Fibroblast of pulmonary artery (primary cell): ENCODE measurements around the gene ALG6.
"Not testable (repeated sequence)": the region's sequence is repeated elsewhere in the genome, so short reads cannot be mapped to it uniquely, and the experiment has no call there.

Source experiments
- DNase-seq: peaks from one replicate; pipeline ENCODE4 v3.0.0-alpha.2; 2010; ENCODE audit warnings: low read depth
- H3K4me3 ChIP-seq: replicated peaks from 2 replicates; pipeline ENCODE4 v1.5.1; 2011; ENCODE audit warnings: low read depth, mild to moderate bottlenecking, control low read depth, low read length, moderate library complexity
- CTCF ChIP-seq: IDR thresholded peaks from 2 replicates; pipeline ENCODE4 v1.5.1; 2011; ENCODE audit warnings: mild to moderate bottlenecking, control low read depth, low read length, inconsistent platforms; ENCODE audit errors: missing control alignments

The ALG6 gene

GRCh38 chr1:63413394-63413793 lies 46.0 kb downstream of the ALG6 start:
- H3K4me3 ChIP-seq: no peak overlapping the region
- DNase-seq: no peak
- TF ChIP-seq CTCF: no peak

DNA sequence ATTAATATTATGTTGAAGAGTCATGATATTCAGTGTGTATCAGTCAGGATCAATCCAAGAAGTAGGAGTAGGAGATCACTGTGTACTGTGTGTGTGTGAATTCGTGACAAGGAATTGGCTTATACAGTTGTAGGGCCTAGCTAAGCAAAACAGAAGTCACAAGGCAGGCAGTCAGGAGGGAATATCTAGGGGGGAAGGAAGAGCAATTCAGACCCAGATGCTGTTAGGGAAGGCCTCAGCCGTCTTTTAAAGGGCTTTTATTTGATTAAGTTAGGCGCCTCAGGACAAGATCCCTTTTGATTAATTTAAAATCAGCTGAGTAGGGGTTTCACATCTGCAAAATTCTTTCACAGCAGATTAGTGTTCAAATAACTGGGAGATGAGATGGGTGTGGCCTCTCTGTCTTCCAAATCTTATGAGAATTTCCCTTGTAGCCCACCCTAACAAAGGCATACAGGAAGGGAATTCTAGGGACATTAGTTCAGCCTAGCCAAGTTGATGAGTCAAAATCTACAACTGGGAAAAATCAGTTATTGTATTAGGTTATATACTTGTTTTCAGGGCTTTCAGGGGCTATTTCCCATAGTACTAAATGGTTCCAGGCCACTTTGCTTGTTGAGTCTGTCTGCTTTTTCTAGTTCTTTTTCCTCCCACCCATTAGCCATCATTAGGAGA lies 47.4 kb downstream of the ALG6 start:
- no peak overlapping the region for H3K4me3 ChIP-seq
- DNase-seq: no peak
- TF ChIP-seq CTCF: no peak

GRCh38 chr1:63418101-63418500 lies 50.7 kb downstream of the ALG6 start:
- no peak overlapping the region for H3K4me3 ChIP-seq
- no peak for TF ChIP-seq CTCF
- no peak for DNase-seq

DNA sequence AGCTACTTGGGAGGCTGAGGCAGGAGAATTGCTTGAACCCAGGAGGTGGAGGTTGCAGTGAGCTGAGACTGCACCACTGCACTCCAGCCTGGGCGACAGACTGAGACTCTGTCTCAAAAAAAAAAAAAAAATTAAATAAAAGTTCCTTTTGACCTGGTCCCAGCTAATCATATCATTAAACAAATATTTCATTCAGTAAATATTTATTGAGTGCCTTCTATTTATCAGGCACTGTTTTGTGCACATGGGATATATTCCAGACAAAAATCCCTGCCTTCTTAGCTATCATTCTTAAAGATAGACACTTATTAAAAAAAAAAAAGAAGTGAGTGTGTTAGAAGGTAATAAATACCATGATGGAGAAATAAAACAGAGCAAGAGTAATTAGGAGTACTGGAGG lies 53.3 kb downstream of the ALG6 start:
- H3K4me3 ChIP-seq, DNase-seq: not testable (repeated sequence)

DNA sequence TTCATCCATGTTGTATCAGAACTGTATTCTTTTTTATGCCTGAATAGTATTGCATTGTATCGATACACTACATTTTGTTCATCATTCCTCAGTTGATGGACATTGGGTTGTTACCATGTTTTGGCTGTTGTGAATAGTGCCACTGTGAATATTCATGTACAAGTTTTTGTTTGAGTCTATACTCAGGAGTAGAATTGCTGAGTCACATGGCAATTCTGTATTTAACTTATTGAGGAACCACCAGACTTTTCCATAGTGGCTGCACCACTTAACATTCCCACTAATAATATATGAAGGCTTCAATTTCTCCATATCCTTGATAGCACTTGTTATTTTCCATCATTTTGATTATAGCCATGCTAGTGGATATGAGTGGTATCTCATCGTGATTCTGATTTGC lies 56.2 kb downstream of the ALG6 start:
- H3K4me3 ChIP-seq: no peak overlapping the region
- no peak for TF ChIP-seq CTCF

GRCh38 chr1:63428815-63429214 lies 61.4 kb downstream of the ALG6 start:
- no peak overlapping the region for H3K4me3 ChIP-seq
- DNase-seq: peak; percentile 39
- no peak for TF ChIP-seq CTCF

More for the DNA sequence above, 56.2 kb downstream of the ALG6 start:
- no peak for DNase-seq

DNA sequence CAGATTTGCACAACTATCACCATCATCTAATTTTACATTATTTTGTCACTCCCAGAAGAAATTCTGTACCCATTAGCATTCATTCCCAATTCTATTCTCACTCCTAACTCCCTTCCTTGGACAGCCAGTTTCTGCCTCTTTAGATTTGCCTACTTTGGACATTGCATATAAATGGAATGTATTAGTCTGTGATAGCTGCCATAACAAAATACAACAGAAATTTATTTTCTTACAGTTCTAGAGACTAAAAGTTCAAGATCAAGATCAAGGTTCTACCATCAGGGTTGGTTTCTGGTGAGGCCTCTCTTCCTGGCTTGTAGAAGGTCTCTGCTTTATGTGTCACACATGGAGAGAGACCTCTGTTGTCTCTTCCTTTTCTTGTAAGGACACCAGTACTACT lies 61.9 kb downstream of the ALG6 start:
- DNase-seq: no peak
- no peak for TF ChIP-seq CTCF
- no peak overlapping the region for H3K4me3 ChIP-seq
